ENCODE measurements around the gene MAP3K14.

The MAP3K14 gene

DNA sequence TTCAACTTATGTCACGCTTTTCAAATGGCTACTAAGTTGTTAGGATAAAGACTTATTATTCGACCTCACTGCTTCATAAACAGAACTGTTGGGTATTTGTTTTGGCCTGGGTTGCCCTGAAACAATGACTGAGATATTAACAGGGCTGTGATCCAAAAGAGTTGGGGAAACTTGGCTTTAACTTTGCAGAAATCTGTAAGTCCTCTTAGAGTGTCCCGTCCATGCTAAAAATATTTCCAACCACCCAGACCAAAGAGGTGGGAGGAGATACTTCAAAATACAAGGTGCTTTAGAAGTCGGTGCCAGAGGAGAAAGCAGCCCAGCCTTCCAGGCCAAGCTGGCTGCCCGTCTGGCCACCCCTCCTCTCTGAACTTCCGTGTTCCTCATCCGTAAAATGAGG is 38.8 kb downstream of the MAP3K14 start:
- no peak for TF ChIP-seq TCF12 (IDR thresholded peaks at IDR 0.05; ENCODE audit: low read depth)

- TF ChIP-seq RAD21 (IDR thresholded peaks at IDR 0.05; ENCODE audit: low read depth) (peak; percentile 91), YY1 (IDR thresholded peaks at IDR 0.05; ENCODE audit: low read depth) (no peak), NFIC (IDR thresholded peaks at IDR 0.05) (peak; percentile 92), TEAD4 (IDR thresholded peaks at IDR 0.05) (peak; percentile 16; the same call in 1 of the 2 replicates)
These were observed 39.5 kb downstream of the MAP3K14 start for GRCh38 chr17:45277216-45277849.

DNA sequence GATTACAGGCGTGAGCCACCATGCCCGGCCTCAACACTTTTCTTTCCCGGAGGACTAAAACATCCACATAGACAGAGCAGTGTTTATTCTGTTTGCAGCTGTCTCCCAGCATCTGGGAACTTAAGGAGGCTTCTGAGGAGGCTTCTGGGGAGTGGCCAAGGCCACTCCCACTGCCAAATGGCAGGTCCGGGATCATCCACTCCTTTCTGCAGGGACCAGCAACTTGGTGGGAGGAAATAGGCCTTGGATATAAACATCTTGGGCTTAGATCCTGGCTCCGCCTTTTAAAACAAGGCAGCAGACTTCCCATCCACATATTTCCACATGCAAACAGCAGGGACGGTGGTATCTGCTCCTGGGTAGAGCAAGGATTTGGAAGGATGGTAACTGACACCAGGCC is 40.8 kb downstream of the MAP3K14 start:
- TF ChIP-seq EGR1 (IDR thresholded peaks at IDR 0.05): no peak
- no peak for TF ChIP-seq EP300 (IDR thresholded peaks at IDR 0.05; ENCODE audit: borderline replicate concordance)
- TF ChIP-seq MAX (IDR thresholded peaks at IDR 0.05): no peak
- no peak for TF ChIP-seq CEBPB (IDR thresholded peaks at IDR 0.05)
- TF ChIP-seq FOXM1 (IDR thresholded peaks at IDR 0.05; ENCODE audit: borderline replicate concordance, low read depth): no peak
- TF ChIP-seq TEAD4 (IDR thresholded peaks at IDR 0.05): no peak

- TF ChIP-seq CREB1 (IDR thresholded peaks at IDR 0.05; ENCODE audit: low read depth): no peak
- TF ChIP-seq NFIC (IDR thresholded peaks at IDR 0.05): no peak
- no peak for TF ChIP-seq MAX (IDR thresholded peaks at IDR 0.05)
- no peak for TF ChIP-seq EGR1 (IDR thresholded peaks at IDR 0.05)
These were observed 42.8 kb downstream of the MAP3K14 start for GRCh38 chr17:45274033-45274432.

GRCh38 chr17:45273551-45273957 is 43.3 kb downstream of the MAP3K14 start:
- TF ChIP-seq FOXM1 (IDR thresholded peaks at IDR 0.05; ENCODE audit: borderline replicate concordance, low read depth) (no peak), TCF12 (IDR thresholded peaks at IDR 0.05; ENCODE audit: low read depth) (no peak), EGR1 (IDR thresholded peaks at IDR 0.05) (no peak), RAD21 (IDR thresholded peaks at IDR 0.05; ENCODE audit: low read depth) (no peak), EP300 (IDR thresholded peaks at IDR 0.05; ENCODE audit: borderline replicate concordance) (no peak), MAX (IDR thresholded peaks at IDR 0.05) (no peak), NFIC (IDR thresholded peaks at IDR 0.05) (no peak), CEBPB (IDR thresholded peaks at IDR 0.05) (no peak), TAF1 (IDR thresholded peaks at IDR 0.05; ENCODE audit: low read depth) (no peak)
- TF ChIP-seq, protein P1, sequence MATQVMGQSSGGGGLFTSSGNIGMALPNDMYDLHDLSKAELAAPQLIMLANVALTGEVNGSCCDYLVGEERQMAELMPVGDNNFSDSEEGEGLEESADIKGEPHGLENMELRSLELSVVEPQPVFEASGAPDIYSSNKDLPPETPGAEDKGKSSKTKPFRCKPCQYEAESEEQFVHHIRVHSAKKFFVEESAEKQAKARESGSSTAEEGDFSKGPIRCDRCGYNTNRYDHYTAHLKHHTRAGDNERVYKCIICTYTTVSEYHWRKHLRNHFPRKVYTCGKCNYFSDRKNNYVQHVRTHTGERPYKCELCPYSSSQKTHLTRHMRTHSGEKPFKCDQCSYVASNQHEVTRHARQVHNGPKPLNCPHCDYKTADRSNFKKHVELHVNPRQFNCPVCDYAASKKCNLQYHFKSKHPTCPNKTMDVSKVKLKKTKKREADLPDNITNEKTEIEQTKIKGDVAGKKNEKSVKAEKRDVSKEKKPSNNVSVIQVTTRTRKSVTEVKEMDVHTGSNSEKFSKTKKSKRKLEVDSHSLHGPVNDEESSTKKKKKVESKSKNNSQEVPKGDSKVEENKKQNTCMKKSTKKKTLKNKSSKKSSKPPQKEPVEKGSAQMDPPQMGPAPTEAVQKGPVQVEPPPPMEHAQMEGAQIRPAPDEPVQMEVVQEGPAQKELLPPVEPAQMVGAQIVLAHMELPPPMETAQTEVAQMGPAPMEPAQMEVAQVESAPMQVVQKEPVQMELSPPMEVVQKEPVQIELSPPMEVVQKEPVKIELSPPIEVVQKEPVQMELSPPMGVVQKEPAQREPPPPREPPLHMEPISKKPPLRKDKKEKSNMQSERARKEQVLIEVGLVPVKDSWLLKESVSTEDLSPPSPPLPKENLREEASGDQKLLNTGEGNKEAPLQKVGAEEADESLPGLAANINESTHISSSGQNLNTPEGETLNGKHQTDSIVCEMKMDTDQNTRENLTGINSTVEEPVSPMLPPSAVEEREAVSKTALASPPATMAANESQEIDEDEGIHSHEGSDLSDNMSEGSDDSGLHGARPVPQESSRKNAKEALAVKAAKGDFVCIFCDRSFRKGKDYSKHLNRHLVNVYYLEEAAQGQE (IDR thresholded peaks at IDR 0.05; ENCODE audit: low read depth): no peak
- TF ChIP-seq, protein P2, sequence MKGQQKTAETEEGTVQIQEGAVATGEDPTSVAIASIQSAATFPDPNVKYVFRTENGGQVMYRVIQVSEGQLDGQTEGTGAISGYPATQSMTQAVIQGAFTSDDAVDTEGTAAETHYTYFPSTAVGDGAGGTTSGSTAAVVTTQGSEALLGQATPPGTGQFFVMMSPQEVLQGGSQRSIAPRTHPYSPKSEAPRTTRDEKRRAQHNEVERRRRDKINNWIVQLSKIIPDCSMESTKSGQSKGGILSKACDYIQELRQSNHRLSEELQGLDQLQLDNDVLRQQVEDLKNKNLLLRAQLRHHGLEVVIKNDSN (IDR thresholded peaks at IDR 0.05): no peak

DNA sequence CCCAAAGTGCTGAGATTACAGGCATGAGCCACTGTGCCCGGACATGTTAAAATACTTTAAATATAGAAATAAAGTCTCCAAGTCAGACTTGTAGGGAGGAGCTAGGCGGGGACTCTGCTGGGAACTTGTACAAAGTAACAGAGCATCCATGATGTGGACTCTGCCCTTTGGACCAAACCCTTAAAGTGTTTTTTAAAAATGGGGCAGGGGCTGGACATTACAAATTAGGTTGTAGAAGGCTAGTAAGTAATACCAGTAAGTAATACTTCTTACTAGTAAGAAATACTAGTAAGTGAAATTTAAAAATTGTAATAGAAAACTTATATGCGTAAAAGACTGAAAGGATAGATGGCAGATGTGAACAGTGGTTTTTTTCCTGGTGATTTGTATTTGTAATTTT is 45.2 kb downstream of the MAP3K14 start:
- TF ChIP-seq MAX (IDR thresholded peaks at IDR 0.05) (no peak), TCF12 (IDR thresholded peaks at IDR 0.05; ENCODE audit: low read depth) (no peak)
- TF ChIP-seq, protein P2 (IDR thresholded peaks at IDR 0.05): no peak

GRCh38 chr17:45270828-45271418 is 45.9 kb downstream of the MAP3K14 start:
- no peak for TF ChIP-seq ZBTB7A (IDR thresholded peaks at IDR 0.05; ENCODE audit: low read depth)
- TF ChIP-seq, protein P1 (IDR thresholded peaks at IDR 0.05; ENCODE audit: low read depth): no peak
- TF ChIP-seq NFIC (IDR thresholded peaks at IDR 0.05): no peak
- no peak for TF ChIP-seq EP300 (IDR thresholded peaks at IDR 0.05; ENCODE audit: borderline replicate concordance)
- TF ChIP-seq RAD21 (IDR thresholded peaks at IDR 0.05; ENCODE audit: low read depth): peak; percentile 55; the same call in 1 of the 2 replicates
- TF ChIP-seq TCF12 (IDR thresholded peaks at IDR 0.05; ENCODE audit: low read depth): no peak
- TF ChIP-seq MAX (IDR thresholded peaks at IDR 0.05): no peak

Measured in Ishikawa (cell line).